Embryonic facial prominence (tissue), 1 donor: Measurements from ENCODE around the gene CLEC14A.

Experiments used
- DNase-seq: peaks from one replicate; pipeline ENCODE4 v3.0.0-alpha.2; 2016; ENCODE audit errors: extremely low spot score

CLEC14A gene

GRCh38 chr14:38205949-38206665, 49.8 kb downstream of the CLEC14A start:
- DNase-seq: no peak

- no peak for DNase-seq
These were observed 50.6 kb downstream of the CLEC14A start for GRCh38 chr14:38205119-38205813.

GRCh38 chr14:38204719-38205115, 51.2 kb downstream of the CLEC14A start:
- DNase-seq: no peak
